Frontal cortex (tissue), 4 donors: ENCODE data around the gene NR6A1. TPM values are rescaled to one million over a fixed set of nuclear protein-coding genes. Genes with fewer than 3 reads are reported as not detected.

ENCODE experiments used
- DNase-seq, 2 donors: peaks; one replicate each; pipeline ENCODE4 v3.0.0; 2012; ENCODE audit warnings: low spot score in 2 of 2
- FAIRE-seq: peaks from 2 replicates; lab custom pipeline; 2012; peaks lifted over from hg19 to GRCh38; lab: Jason Lieb, UNC
- total RNA-seq: library from RNA; depleted of rRNA; stranded (reverse); fragments of >200 nt; gene quantifications from one replicate; pipeline ENCODE4 v1.2.3, GENCODE V29; 2014
- donor health status: control.
- donor health status: control.
- donor health status: control.

The NR6A1 gene
- total RNA-seq, 1 donor from 2014 or later, result 1.6 TPM

- no peak for FAIRE-seq
These were observed 173.1 kb downstream of the NR6A1 start for GRCh38 chr9:124598048-124598447.

GRCh38 chr9:124596172-124596839 is 174.8 kb downstream of the NR6A1 start:
- FAIRE-seq, result no peak
- DNase-seq, result no peak

More at GRCh38 chr9:124598048-124598447, 173.1 kb downstream of the NR6A1 start:
- DNase-seq, result no peak

DNA sequence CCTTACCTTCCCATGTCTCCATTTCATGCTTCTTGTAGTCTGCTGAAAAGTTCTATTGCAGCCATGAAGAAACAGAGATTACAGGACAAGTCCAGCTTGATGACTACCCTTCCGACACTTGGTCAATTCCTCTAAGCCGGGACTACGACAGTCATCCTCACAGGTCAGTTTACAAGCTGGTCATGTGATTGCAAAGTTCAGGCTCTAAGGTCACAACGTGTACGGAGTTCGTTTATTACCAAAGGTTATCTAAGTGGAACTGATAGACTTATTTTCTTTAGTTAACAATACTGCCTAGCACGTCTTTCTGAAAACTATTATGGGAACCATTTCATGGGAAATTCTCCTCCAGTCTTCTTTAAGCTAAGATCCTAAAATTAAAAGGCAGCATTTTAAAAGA is 175.4 kb downstream of the NR6A1 start:
- DNase-seq, result no peak
- no peak for FAIRE-seq

DNA sequence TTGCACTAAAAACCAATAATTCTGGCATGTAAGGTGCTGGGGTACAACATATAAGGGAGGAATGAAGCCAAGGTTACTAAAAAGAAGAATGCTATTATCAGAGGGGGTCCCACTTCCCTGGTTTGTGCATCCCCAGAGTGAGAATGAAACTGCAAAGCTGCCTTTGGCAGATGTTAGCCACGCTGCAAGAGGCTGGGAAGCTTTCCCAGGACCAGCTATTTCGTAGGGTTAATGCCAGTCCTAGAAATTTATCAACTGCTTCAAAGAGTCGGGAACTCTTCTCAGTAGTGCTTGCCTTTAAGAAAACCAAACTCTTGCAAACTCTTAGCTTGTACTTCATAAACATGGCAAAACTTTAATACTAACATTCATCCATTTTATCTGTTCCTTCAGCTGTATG is 176.4 kb downstream of the NR6A1 start:
- no peak for FAIRE-seq
- DNase-seq, result no peak

GRCh38 chr9:124594225-124594624 is 176.9 kb downstream of the NR6A1 start:
- no peak for FAIRE-seq
- DNase-seq, result no peak

DNA sequence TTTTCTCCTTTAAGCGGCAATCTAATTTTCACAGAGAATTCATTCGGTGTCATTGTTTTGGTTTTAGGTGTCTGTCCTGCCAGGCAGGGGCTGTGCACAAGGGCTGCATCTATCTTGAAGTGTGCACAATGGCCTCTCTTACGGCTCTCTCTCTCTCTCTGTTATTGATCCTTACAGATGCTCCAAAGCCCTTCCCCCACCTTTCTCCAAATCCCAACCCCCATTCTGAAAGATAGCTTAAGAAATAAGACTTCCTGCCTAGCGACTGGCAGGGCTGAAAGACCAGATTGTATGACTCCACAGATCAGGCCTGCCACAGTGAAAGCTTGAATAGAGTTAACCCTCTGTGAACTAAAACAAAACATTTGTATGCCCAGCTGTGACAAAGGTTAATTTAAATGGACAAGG is 177.5 kb downstream of the NR6A1 start:
- no peak for DNase-seq
- FAIRE-seq, result no peak

GRCh38 chr9:124593200-124593599 is 177.9 kb downstream of the NR6A1 start:
- DNase-seq (no peak), FAIRE-seq (no peak)

DNA sequence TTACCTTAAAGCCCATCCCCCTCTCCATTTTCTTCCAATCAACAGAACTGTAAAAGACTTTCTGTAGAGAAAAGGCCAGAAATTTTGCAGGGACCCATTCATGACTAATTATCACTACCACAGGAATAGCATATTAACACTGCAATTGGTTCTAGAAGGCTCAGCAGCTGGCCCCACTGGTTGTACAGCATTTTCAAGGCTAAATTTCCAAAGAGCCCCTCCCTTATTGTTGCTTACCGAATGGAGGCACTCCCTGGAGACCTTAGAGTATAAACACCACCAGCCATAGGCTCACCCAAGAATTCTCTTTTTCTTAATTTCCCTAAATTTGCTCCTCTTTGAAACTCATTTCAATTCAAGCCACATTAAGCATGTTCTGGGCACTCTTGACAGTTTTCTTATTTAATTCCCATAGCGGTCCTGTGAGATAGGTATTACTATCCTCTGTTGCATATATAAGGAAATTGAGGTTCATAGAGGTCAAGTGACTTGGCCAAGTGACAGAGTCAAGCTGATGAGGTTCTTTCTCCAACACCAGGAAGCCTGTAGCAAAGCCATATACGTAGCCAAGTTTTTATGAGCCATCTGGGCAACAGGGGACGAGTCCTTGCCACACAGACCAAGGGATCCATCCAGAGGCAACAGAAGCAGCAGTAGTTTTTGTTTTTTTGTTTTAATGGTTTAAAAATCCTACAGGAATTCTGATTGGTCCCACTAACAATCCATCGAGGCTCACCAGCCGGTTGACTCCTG is 180.0 kb downstream of the NR6A1 start:
- no peak for DNase-seq

DNA sequence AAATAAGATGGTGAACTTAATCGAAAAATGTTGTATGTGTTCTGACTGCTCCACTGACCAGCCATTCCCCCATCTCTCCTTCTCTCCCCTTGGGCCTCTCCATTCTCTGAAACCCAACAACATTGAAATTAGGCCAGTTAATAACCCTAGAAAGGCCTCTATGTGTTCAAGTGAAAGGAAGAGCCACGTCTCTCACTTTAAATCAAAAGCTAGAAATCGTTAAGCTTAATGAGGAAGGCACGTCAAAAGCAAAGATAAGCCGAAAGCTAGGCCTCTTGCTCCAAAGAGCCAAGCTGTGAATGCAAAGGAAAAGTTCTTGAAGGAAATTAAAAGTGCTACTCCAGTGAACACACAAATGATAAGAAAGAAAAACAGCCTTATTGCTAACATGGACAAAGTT is 186.5 kb downstream of the NR6A1 start:
- no peak for FAIRE-seq
- no peak for DNase-seq

More for the DNA sequence above, 180.0 kb downstream of the NR6A1 start:
- no peak for FAIRE-seq

DNA sequence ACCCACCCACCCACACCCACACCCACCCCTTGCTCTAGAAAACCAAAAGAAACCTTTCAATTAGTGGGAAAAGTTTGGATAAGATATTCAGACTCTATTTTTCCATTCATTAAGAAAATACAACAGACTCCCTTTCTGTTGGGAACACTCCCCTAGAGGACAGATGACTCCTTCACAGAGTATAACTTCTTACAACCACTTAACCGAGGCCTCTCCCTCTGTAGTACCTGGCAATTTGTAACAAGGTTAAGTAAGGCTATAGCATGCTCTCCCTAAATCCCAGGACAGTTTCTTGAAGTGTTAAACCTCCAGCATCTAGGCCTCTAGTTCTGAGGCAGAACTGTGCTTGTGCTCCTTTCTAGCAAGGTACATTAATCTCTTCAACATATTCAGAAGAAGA is 188.0 kb downstream of the NR6A1 start:
- FAIRE-seq, result no peak
- DNase-seq, result no peak

DNA sequence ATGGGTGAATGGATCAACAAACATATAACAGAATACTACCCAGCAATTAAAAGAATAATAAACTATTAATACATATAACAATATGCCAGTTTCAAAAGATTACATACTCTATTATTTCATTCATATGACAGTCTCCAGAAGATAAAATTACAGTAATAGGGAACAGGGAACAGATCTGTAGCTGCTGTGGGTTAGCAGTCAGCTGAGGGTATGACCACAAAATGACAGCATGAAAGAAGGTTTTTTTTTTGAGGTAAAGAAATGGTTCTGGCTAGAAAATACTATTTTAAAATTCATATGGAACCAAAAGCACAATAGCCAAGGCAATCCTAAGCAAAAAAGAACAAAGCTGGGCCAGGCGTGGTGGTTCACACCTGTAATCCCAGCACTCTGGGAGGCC is 190.9 kb downstream of the NR6A1 start:
- DNase-seq (no peak), FAIRE-seq (no peak)

- DNase-seq, result no peak
- FAIRE-seq, result no peak
These were observed 194.4 kb downstream of the NR6A1 start for GRCh38 chr9:124576751-124577150.

GRCh38 chr9:124574534-124575375 is 196.4 kb downstream of the NR6A1 start:
- FAIRE-seq (no peak), DNase-seq (no peak)

DNA sequence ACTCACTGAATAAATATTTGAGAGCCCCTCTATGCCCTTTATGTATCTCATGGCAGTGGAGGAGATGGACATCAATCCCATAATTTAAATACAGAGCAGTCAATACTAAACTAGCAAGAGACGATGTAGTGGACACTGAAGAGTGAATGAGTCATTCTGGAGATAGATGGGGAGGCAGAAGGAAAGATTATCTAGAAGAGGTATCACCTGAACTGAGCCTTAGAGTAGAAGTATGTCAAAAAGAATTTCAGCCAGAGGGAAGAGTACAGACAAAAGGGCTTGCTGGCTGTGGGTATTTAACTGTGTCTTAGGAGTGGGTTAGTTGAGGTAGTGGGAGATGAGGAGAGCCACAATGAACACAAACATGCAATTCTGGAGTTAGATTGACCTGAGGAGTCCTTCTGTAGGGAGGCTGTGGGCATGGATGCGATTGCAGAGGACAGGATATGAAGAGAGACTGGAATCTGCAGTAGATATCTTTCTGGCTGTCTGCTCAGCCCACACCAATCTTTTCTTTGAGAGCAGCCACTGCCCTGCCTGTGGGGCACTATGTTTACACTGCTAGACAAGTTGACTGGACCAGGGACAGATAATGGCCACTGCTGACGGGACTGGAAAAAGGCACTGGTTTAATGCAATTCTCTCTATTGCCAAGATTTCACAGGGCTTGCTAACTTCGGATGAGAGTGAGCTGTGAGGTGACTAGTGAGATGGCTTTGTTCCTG is 200.0 kb downstream of the NR6A1 start:
- DNase-seq (no peak), FAIRE-seq (no peak)

GRCh38 chr9:124569942-124570341 is 201.2 kb downstream of the NR6A1 start:
- DNase-seq (no peak), FAIRE-seq (no peak)

DNA sequence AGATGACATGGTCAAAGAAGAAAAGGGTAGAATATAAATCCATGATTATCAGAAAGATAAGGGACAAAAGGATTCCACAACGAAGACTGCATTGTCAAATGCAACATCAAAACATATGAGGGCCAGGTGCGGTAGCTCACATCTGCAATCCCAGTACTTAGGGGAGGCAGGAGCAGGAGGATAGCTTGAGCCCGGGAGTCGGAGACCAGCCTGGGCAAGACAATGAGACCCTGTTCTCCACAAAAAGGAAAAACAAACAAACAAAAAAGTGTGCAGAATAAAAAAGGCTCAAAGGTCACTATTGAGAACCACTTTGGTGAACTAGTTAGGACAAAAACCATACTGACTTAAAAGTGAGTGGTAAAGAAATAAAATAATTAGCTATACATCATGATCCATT is 203.7 kb downstream of the NR6A1 start:
- DNase-seq (no peak), FAIRE-seq (no peak)

- FAIRE-seq, result no peak
- no peak for DNase-seq
These were observed 208.8 kb downstream of the NR6A1 start for GRCh38 chr9:124562328-124562727.

DNA sequence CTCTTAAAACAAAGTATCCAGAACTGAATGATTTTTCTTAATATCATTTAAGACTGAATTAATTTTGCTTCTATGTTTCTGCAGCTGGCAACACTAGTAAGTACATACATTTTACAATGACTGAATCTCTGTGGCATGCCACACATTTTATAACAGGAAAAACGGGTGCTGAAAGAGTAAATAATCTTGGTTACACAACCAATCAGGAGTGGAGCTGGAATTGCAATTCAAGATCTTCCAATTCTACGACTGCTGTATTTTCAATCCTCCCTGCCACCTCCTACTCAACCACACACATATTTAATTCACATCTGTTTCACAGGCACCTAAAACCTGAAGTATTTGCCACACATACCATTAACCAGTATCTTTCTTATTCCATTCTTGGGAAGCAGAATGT is 211.2 kb downstream of the NR6A1 start:
- no peak for FAIRE-seq
- DNase-seq, result no peak

DNA sequence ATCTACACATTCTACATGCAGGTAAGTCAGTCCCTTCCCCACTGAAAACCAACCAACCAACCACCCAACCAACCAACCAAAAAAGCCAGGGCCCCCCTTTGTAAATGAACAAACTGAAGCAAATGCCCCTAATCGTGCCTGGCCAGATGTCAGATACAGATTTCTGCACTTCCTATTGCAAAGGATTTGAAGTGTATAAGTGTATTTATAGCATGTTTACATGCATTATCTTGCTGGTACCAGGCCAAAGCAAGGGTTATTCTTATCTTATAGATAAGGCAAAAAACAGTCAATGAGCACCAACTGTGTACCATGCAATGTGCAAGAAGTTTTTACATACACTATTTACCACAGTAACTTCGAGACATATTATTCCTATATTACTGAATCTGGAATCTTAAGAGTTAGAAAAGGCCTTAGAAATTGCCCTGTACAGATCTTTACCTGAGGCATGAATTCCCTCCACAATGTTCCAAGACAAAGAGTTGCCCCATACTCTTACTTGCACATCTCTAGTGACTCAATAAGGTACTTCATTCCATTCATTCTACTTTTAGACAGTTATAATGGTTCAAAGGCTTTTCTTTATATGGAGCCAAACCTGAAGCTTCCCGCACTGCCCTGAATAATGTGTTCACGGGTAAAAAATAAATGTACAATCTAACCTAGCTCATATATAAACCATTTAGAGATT is 212.2 kb downstream of the NR6A1 start:
- FAIRE-seq, result no peak

More for the DNA sequence above, 212.2 kb downstream of the NR6A1 start:
- no peak for DNase-seq
